B cell (primary cell): ENCODE data around the gene PKNOX2. TPM values are rescaled to one million over a fixed set of nuclear protein-coding genes. Genes with fewer than 3 reads are reported as not detected.

Source experiments
- ATAC-seq: fragments of 200-7000 bp; cut with Tn5 transposase; one replicate; pipeline ENCODE4 v1.10.0; 2021; ENCODE audit warnings: low read depth, mild to moderate bottlenecking, moderate number of reproducible peaks, moderate library complexity
- CTCF ChIA-PET: fragments of 350-600 bp; sonication (Branson Sonifier 250); formaldehyde crosslinking; loops from one replicate; lab custom pipeline; 2021; ENCODE audit warnings: antibody characterized with exemption, inconsistent platforms; lab: Charles Lee
- POLR2A ChIA-PET: fragments of 350-600 bp; sonication (Branson Sonifier 250); formaldehyde crosslinking; loops from one replicate; lab custom pipeline; 2021; ENCODE audit warnings: antibody characterized with exemption; lab: Charles Lee
- DNase-seq: peaks from one replicate; pipeline ENCODE4 v3.0.0; 2013
- H2AFZ ChIP-seq: 2 replicates; pipeline ENCODE4 v1.6.1; 2012; ENCODE audit warnings: mild to moderate bottlenecking, low read depth, low read length; ENCODE audit not compliant: insufficient read depth, poor library complexity, severe bottlenecking
- H3K27ac ChIP-seq, 2 donors: 1 replicate in 1 of 2; 2 replicates in 1 of 2; pipeline ENCODE4 v1.5.1; 2012 to 2013; ENCODE audit warnings: low read length in 2 of 2, mild to moderate bottlenecking in 2 of 2, moderate library complexity in 1 of 2
- H3K27me3 ChIP-seq, 4 experiments: fragments of 200-600 bp in 1 of 4; sonication (generic) in 1 of 4; replicated peaks in 1 of 4; 1 replicate in 2 of 4; 2 replicates in 2 of 4; pipeline versions ENCODE4 v1.6.1 to v1.7.0; 2013 to 2016; ENCODE audit warnings: low read length in 3 of 4, mild to moderate bottlenecking in 2 of 4, mixed read lengths in 1 of 4, moderate library complexity in 1 of 4; ENCODE audit not compliant: insufficient read depth in 4 of 4, control insufficient read depth in 3 of 4; ENCODE audit errors: control extremely low read depth in 1 of 4
- H3K36me3 ChIP-seq, 2 experiments: replicated peaks in 1 of 2; 1 replicate in 1 of 2; 2 replicates in 1 of 2; pipeline versions ENCODE4 v1.6.1 to v1.7.1; 2013; ENCODE audit warnings: low read length in 1 of 2; ENCODE audit not compliant: insufficient read depth in 2 of 2, control insufficient read depth in 1 of 2; ENCODE audit errors: control extremely low read depth in 1 of 2, extremely low read depth in 1 of 2
- H3K4me1 ChIP-seq, 2 donors: fragments of 200-600 bp in 1 of 2; sonication (generic) in 1 of 2; 1 replicate in 1 of 2; 2 replicates in 1 of 2; pipeline versions ENCODE4 v1.5.1 to v1.6.1; 2013 to 2017; ENCODE audit warnings: low read length in 2 of 2; ENCODE audit not compliant: control insufficient read depth in 2 of 2, insufficient read depth in 2 of 2
- H3K4me2 ChIP-seq: replicated peaks from 2 replicates; pipeline ENCODE3; 2012; ENCODE audit warnings: mild to moderate bottlenecking, low read depth, low read length; ENCODE audit not compliant: poor library complexity, severe bottlenecking
- H3K4me3 ChIP-seq, 5 experiments: fragments of 200-600 bp in 1 of 5; sonication (generic) in 1 of 5; 1 replicate in 3 of 5; 2 replicates in 2 of 5; pipeline versions ENCODE4 v1.5.1 to v1.7.0; 2011 to 2016; ENCODE audit warnings: low read length in 4 of 5, mild to moderate bottlenecking in 4 of 5, low read depth in 2 of 5, control low read depth in 1 of 5, moderate library complexity in 1 of 5; ENCODE audit not compliant: insufficient read depth in 1 of 5; ENCODE audit errors: control extremely low read depth in 1 of 5, extremely low read depth in 1 of 5
- H3K79me2 ChIP-seq: fragments of 200-600 bp; sonication (generic); one replicate; pipeline ENCODE4 v1.6.0; 2016; ENCODE audit warnings: low read length; ENCODE audit not compliant: control insufficient read depth, insufficient read depth
- H3K9ac ChIP-seq: fragments of 200-600 bp; sonication (generic); 2 replicates; pipeline ENCODE4 v1.6.1; 2017; ENCODE audit warnings: mild to moderate bottlenecking, low read length, moderate library complexity
- H3K9me3 ChIP-seq, 3 donors: one replicate each; pipeline versions ENCODE4 v1.6.1 to v1.7.1; 2013; ENCODE audit warnings: low read length in 2 of 3; ENCODE audit not compliant: control insufficient read depth in 2 of 3, insufficient read depth in 1 of 3; ENCODE audit errors: control extremely low read depth in 1 of 3
- H4K20me1 ChIP-seq: 2 replicates; pipeline ENCODE4 v1.6.0; 2012; ENCODE audit warnings: mild to moderate bottlenecking, low read length; ENCODE audit not compliant: insufficient read depth, control insufficient read depth, poor library complexity, severe bottlenecking
- H3K27ac Mint-ChIP-seq: one replicate; pipeline ENCODE4 v1.8.0; 2021; ENCODE audit warnings: mixed read lengths
- H3K27me3 Mint-ChIP-seq: one replicate; pipeline ENCODE4 v1.8.0; 2021; ENCODE audit warnings: mixed read lengths
- H3K4me1 Mint-ChIP-seq: one replicate; pipeline ENCODE4 v1.8.0; 2021; ENCODE audit warnings: mixed read lengths
- H3K4me3 Mint-ChIP-seq: one replicate; pipeline ENCODE4 v1.8.0; 2021; ENCODE audit warnings: mixed read lengths
- H3K9me3 Mint-ChIP-seq: one replicate; pipeline ENCODE4 v1.8.0; 2022; ENCODE audit warnings: mixed read lengths; ENCODE audit not compliant: insufficient read depth
- EZH2 ChIP-seq: IDR thresholded peaks from 2 replicates; pipeline ENCODE4 v1.6.1; 2012; ENCODE audit warnings: borderline replicate concordance, low read depth, mild to moderate bottlenecking, moderate library complexity, low read length; ENCODE audit not compliant: insufficient read depth, poor library complexity, severe bottlenecking
- WGBS: methylation state at CpG from one replicate; pipeline ENCODE4 v1.1.5; 2013; ENCODE audit warnings: missing lambda C conversion rate; ENCODE audit not compliant: insufficient coverage; 5-methylcytosine and 5-hydroxymethylcytosine counted together
- intact Hi-C: fragments of 100-400 bp; cut with micrococcal nuclease; formaldehyde crosslinking; loops from one replicate; pipeline ENCODE4 v1.10.0; 2022
- polyA plus RNA-seq: library from polyadenylated mRNA; depleted of rRNA; stranded (reverse); fragments of >200 nt; gene quantifications from 2 replicates; pipeline ENCODE4 v1.2.3, GENCODE V29; 2012
- total RNA-seq, 2 donors: library from RNA; stranded (reverse); fragments of 120-200 nt in 1 of 2; gene quantifications; 1 replicate in 1 of 2; 2 replicates in 1 of 2; pipeline versions ENCODE4 v1.2.3 to v1.2.4, GENCODE V29; 2013 to 2022
- TF ChIP-seq, protein P1 (sequence below): fragments of 200-600 bp; IDR thresholded peaks from one replicate; pipeline ENCODE4 v1.8.0; 2022; ENCODE audit warnings: antibody characterized with exemption, mild to moderate bottlenecking

The PKNOX2 gene
- total and polyA plus RNA-seq, 2 donors (not counting 1 experiment from before 2014, with no cell fraction given): not detected

- ATAC-seq (no peak), DNase-seq (no peak)
- Mint-ChIP-seq H3K4me3 (no peak overlapping the region), H3K27ac (no peak overlapping the region), H3K27me3 (peaks cover 56% of the 10 kb centered on the region), H3K9me3 (no peaks in the 10 kb centered on the region), H3K4me1 (no peaks in the 10 kb centered on the region)
- no peaks in the 10 kb centered on the region for H4K20me1 ChIP-seq
- H3K4me2 ChIP-seq: no peak overlapping the region
- no peaks in the 10 kb centered on the region for H3K9me3 ChIP-seq
- H3K4me1 ChIP-seq: no peaks in the 10 kb centered on the region
- H3K27me3 ChIP-seq: peaks cover 0 to 18% (median 9%) of the 10 kb centered on the region in 4 experiments
- H3K79me2 ChIP-seq: no peaks in the 10 kb centered on the region
- no peak overlapping the region for H2AFZ ChIP-seq
- 61% methylated on average over 4 of the region's 7 CpGs for WGBS
- CTCF ChIA-PET: interaction anchor here (1.0 kb wide), 1 partner anchor 12 kb away, joined by 3 read pairs; no protein-coding TSS in a partner anchor
- intact Hi-C loops: no loop called here
- H3K27ac ChIP-seq: no peak overlapping the region
- H3K9ac ChIP-seq: no peak overlapping the region
- H3K4me3 ChIP-seq: no peak overlapping the region
- no peaks in the 10 kb centered on the region for H3K36me3 ChIP-seq
- TF ChIP-seq, protein P1, sequence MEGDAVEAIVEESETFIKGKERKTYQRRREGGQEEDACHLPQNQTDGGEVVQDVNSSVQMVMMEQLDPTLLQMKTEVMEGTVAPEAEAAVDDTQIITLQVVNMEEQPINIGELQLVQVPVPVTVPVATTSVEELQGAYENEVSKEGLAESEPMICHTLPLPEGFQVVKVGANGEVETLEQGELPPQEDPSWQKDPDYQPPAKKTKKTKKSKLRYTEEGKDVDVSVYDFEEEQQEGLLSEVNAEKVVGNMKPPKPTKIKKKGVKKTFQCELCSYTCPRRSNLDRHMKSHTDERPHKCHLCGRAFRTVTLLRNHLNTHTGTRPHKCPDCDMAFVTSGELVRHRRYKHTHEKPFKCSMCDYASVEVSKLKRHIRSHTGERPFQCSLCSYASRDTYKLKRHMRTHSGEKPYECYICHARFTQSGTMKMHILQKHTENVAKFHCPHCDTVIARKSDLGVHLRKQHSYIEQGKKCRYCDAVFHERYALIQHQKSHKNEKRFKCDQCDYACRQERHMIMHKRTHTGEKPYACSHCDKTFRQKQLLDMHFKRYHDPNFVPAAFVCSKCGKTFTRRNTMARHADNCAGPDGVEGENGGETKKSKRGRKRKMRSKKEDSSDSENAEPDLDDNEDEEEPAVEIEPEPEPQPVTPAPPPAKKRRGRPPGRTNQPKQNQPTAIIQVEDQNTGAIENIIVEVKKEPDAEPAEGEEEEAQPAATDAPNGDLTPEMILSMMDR: no peak
- TF ChIP-seq EZH2: no peak
- POLR2A ChIA-PET: no interaction called here
Observed at GRCh38 chr11:125154378-125155099, 10.0 kb upstream of the PKNOX2 start.

DNA sequence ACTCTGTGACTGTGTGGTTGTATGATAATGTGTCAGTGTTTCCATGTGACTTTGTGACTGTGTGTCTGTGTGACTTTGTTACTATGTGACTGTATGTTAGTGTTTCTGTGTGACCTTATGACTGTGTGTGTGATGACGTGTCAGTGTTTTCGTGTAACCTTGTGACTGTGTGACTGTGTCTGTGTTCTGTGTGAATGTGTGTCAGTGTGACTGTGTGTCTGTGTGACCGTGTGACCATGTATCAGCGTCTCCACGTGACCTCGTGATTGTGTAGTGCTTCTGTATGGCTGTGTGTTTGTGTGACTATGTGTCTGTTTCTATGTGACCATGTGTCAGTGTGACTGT is 9.5 kb upstream of the PKNOX2 start:
- no peaks in the 10 kb centered on the region for H4K20me1 ChIP-seq
- no peak overlapping the region for H3K4me3 ChIP-seq
- ATAC-seq (no peak), DNase-seq (no peak)
- ChIA-PET CTCF (no interaction called here), POLR2A (no interaction called here)
- no peak overlapping the region for H3K27ac ChIP-seq
- no peak overlapping the region for H3K27ac Mint-ChIP-seq
- no peaks in the 10 kb centered on the region for H3K9me3 ChIP-seq
- TF ChIP-seq, protein P1: no peak
- no peak for TF ChIP-seq EZH2
- H3K4me2 ChIP-seq: no peak overlapping the region
- H3K9ac ChIP-seq: no peak overlapping the region
- no peaks in the 10 kb centered on the region for H3K4me1 Mint-ChIP-seq
- no peaks in the 10 kb centered on the region for H3K9me3 Mint-ChIP-seq
- H2AFZ ChIP-seq: no peak overlapping the region
- H3K79me2 ChIP-seq: no peaks in the 10 kb centered on the region
- peaks cover 0 to 20% (median 9%) of the 10 kb centered on the region in 4 experiments for H3K27me3 ChIP-seq
- WGBS: 88% methylated on average over 6 of the region's 6 CpGs
- intact Hi-C loops: no loop called here
- no peak overlapping the region for H3K4me3 Mint-ChIP-seq
- H3K27me3 Mint-ChIP-seq: peaks cover 54% of the 10 kb centered on the region
- H3K36me3 ChIP-seq: no peaks in the 10 kb centered on the region
- H3K4me1 ChIP-seq: no peaks in the 10 kb centered on the region
